ENCODE measurements around the gene RAD23A. TPM values are rescaled to one million over a fixed set of nuclear protein-coding genes. Genes with fewer than 3 reads are reported as not detected.
"Not testable (repeated sequence)": the region's sequence is repeated elsewhere in the genome, so short reads cannot be mapped to it uniquely, and the experiment has no call there.

RAD23A gene
- total RNA-seq, 1 donor from 2014 or later = 80.7 TPM

GRCh38 chr19:12956446-12957388 lies 11.1 kb downstream of the RAD23A start, which contains the start of gene GADD45GIP1:
GADD45GIP1 (minus strand) TSS chr19:12957223; CDS start chr19:12957212, 11 bp downstream.
- Mint-ChIP-seq H3K27me3 (ENCODE audit: low read depth) (peaks cover 3% of the 10 kb centered on the region), H3K27ac (peak within 1 kb of the TSS; percentile 94), H3K9me3 (no peaks in the 10 kb centered on the region), H3K36me3 (peaks cover 9% of the 10 kb centered on the region), H3K4me3 (peak within 1 kb of the TSS; percentile 81), H3K4me1 (peaks cover 27% of the 10 kb centered on the region)
- DNase-seq (ENCODE audit: low spot score in 2 of 2, unreplicated experiment in 2 of 2) = peak; percentile 45 to 69
- TF ChIP-seq, protein P1, sequence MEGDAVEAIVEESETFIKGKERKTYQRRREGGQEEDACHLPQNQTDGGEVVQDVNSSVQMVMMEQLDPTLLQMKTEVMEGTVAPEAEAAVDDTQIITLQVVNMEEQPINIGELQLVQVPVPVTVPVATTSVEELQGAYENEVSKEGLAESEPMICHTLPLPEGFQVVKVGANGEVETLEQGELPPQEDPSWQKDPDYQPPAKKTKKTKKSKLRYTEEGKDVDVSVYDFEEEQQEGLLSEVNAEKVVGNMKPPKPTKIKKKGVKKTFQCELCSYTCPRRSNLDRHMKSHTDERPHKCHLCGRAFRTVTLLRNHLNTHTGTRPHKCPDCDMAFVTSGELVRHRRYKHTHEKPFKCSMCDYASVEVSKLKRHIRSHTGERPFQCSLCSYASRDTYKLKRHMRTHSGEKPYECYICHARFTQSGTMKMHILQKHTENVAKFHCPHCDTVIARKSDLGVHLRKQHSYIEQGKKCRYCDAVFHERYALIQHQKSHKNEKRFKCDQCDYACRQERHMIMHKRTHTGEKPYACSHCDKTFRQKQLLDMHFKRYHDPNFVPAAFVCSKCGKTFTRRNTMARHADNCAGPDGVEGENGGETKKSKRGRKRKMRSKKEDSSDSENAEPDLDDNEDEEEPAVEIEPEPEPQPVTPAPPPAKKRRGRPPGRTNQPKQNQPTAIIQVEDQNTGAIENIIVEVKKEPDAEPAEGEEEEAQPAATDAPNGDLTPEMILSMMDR (IDR thresholded peaks at IDR 0.05; ENCODE audit: unreplicated experiment) = no peak

GRCh38 chr19:12957389-12957952 lies 11.8 kb downstream of the RAD23A start:
- not testable (repeated sequence) for H3K36me3 Mint-ChIP-seq; DNase-seq (ENCODE audit: low spot score in 2 of 2, unreplicated experiment in 2 of 2); H3K27me3 Mint-ChIP-seq (ENCODE audit: low read depth); H3K9me3 Mint-ChIP-seq
- Mint-ChIP-seq H3K27ac (peak overlapping the region; percentile 87), H3K4me3 (peak overlapping the region; percentile 74), H3K4me1 (peaks cover 27% of the 10 kb centered on the region)

GRCh38 chr19:12959481-12959880 lies 13.8 kb downstream of the RAD23A start:
- Mint-ChIP-seq H3K4me3 (no peak overlapping the region), H3K27ac (no peak overlapping the region), H3K4me1 (peaks cover 17% of the 10 kb centered on the region), H3K36me3 (peaks cover 1% of the 10 kb centered on the region), H3K27me3 (ENCODE audit: low read depth) (peaks cover 5% of the 10 kb centered on the region), H3K9me3 (no peaks in the 10 kb centered on the region)
- no peak for DNase-seq (ENCODE audit: low spot score in 2 of 2, unreplicated experiment in 2 of 2)
- TF ChIP-seq, protein P1 (IDR thresholded peaks at IDR 0.05; ENCODE audit: unreplicated experiment) = no peak

DNA sequence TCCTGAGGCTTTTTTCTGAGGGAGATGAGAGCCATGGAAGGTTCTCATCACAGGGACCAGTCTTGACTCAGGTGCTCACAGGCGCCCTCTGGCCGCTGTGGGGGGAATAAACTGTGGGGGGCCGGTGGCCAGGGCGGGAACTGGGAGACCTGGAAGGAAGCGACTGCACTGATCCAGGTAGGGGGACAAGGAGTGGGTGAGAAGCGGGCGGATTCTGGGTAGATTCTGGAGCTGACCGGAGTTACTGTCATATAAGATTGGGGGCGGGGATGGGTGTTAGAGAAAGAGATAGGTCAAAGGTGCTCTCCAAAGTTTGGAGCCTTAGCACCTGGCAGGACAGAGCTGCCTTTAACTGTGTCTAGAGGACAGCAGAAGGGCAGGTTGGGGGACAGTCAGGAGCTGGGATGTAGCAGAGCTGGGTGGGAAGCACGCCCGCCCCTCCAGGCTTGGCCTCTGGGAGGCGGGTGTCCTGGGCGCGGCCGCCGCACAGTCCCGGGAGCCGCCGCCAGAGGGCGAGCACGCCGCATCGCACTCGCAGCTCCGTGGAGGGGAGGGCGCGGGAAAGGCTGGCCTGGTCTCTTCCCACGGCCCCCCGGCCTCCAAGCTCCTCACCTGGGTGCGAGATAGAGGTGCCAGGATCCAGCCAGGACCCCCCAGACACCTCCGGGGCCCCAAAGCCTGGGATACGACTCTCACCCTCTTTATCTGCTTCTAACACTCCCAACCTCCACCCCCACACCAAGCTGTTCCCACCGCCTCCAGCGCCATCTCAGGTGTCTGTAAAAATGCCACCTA lies 19.6 kb downstream of the RAD23A start:
- Mint-ChIP-seq H3K36me3 (no peaks in the 10 kb centered on the region), H3K4me1 (peaks cover 8% of the 10 kb centered on the region), H3K4me3 (peak overlapping the region; percentile 84), H3K9me3 (no peaks in the 10 kb centered on the region), H3K27me3 (ENCODE audit: low read depth) (peaks cover 5% of the 10 kb centered on the region), H3K27ac (peak overlapping the region; percentile 89)
- DNase-seq (ENCODE audit: low spot score in 2 of 2, unreplicated experiment in 2 of 2) = peak; percentile 69 to 93
- TF ChIP-seq, protein P1 (IDR thresholded peaks at IDR 0.05; ENCODE audit: unreplicated experiment) = peak; percentile 98

DNA sequence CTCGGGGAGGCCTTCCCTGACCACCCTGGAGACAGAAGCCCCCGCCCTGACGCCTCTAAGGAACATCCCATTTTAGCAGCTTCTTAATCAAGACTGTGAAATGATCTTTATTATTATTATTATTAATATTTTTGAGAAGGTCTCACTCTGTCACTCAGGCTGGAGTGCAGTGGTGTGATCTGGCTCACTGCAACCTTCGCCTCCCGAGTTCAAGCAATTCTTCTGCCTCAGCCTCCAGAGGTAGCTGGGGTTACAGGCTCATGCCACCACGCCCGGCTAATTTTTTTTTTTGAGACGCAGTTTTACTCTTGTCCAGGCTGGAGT lies 20.1 kb downstream of the RAD23A start:
- no peak for DNase-seq (ENCODE audit: low spot score in 2 of 2, unreplicated experiment in 2 of 2)
- TF ChIP-seq, protein P1 (IDR thresholded peaks at IDR 0.05; ENCODE audit: unreplicated experiment) = no peak
- Mint-ChIP-seq H3K27ac (no peak overlapping the region), H3K4me1 (peaks cover 8% of the 10 kb centered on the region), H3K9me3 (no peaks in the 10 kb centered on the region), H3K4me3 (peak overlapping the region; percentile 84), H3K27me3 (ENCODE audit: low read depth) (peaks cover 6% of the 10 kb centered on the region), H3K36me3 (no peaks in the 10 kb centered on the region)

All from mesothelial cell of epicardium (in vitro differentiated cells).